WI38 (cell line): Measurements from ENCODE around the gene PIK3R1.

Experiments used
- H3K4me3 ChIP-seq: 2 replicates; pipeline ENCODE4 v1.5.1; 2011; ENCODE audit warnings: low read depth, mild to moderate bottlenecking, control low read depth, low read length
- CTCF ChIP-seq: IDR thresholded peaks from 2 replicates; pipeline ENCODE4 v1.5.1; 2012; ENCODE audit warnings: low read depth, mild to moderate bottlenecking, control low read depth, low read length

PIK3R1 gene

GRCh38 chr5:68337235-68337634 lies 121.7 kb downstream of the PIK3R1 start:
- TF ChIP-seq CTCF = no peak
- no peak overlapping the region for H3K4me3 ChIP-seq

- no peak for TF ChIP-seq CTCF
- H3K4me3 ChIP-seq = no peak overlapping the region
Observed at GRCh38 chr5:68339921-68340321, 124.4 kb downstream of the PIK3R1 start.

GRCh38 chr5:68341006-68341405 lies 125.5 kb downstream of the PIK3R1 start:
- TF ChIP-seq CTCF = no peak
- H3K4me3 ChIP-seq = no peak overlapping the region

GRCh38 chr5:68342693-68343092 lies 127.1 kb downstream of the PIK3R1 start:
- TF ChIP-seq CTCF = no peak
- no peak overlapping the region for H3K4me3 ChIP-seq

GRCh38 chr5:68343421-68343826 lies 127.9 kb downstream of the PIK3R1 start:
- no peak overlapping the region for H3K4me3 ChIP-seq
- no peak for TF ChIP-seq CTCF

GRCh38 chr5:68344447-68345111 lies 129.0 kb downstream of the PIK3R1 start:
- no peak overlapping the region for H3K4me3 ChIP-seq
- no peak for TF ChIP-seq CTCF

GRCh38 chr5:68345171-68345570 lies 129.6 kb downstream of the PIK3R1 start:
- TF ChIP-seq CTCF = no peak
- H3K4me3 ChIP-seq = no peak overlapping the region
